GM19395 (cell line): ENCODE results near the gene LYST.
"Not testable (repeated sequence)": the region's sequence is repeated elsewhere in the genome, so short reads cannot be mapped to it uniquely, and the experiment has no call there.

Experiments used
- ATAC-seq: cut with Tn5 transposase; IDR thresholded peaks from one replicate; pipeline ENCODE4 v1.9.1; 2021; ENCODE audit warnings: mild to moderate bottlenecking, moderate library complexity; ENCODE audit not compliant: unreplicated experiment

LYST gene

DNA sequence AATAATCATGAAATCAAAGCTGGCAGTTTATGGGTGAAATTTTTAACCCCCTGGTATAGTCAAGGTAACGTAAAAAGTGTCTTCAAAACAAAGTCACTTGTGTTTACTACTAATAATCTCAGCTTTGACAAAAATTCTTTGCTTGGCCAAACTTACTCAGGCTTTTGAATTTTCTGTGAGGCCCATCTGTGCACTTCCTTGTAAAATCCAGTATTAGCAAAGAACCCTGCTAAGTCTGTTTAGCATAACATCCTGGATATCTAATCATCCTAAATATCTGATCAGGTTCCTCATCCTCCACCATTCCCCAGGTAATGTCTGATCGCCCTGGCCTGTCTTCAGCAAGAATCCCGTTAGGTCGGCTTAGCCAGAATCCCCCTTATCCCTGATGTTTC lies 3.0 kb downstream of the LYST start:
- no peak for ATAC-seq

- ATAC-seq = no peak
Measured at GRCh38 chr1:235861857-235862256, 4.8 kb downstream of the LYST start.

GRCh38 chr1:235860829-235861228 lies 5.9 kb downstream of the LYST start:
- no peak for ATAC-seq

- ATAC-seq = no peak
Measured at GRCh38 chr1:235859789-235860188, 6.9 kb downstream of the LYST start.

GRCh38 chr1:235858766-235859165 lies 7.9 kb downstream of the LYST start:
- no peak for ATAC-seq

DNA sequence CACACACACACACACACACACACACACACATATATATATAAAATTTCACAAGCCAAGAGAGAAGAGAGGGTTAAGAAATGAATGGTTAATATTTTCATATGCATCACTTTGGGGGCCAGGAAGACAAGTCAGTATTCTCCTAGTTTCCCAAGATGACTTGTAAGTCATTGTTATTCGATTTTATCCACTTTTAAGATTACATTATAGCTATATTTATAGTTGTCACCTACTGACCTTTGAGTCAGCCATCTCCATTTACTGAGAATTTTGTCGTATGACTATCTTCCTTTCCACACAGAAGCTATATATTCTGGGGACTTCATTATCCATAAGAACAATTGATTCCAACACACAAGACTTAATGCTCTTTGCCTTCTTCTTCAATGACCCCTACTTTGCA lies 8.9 kb downstream of the LYST start:
- no peak for ATAC-seq

GRCh38 chr1:235855811-235856429 lies 10.8 kb downstream of the LYST start:
- peak; percentile 74 for ATAC-seq

DNA sequence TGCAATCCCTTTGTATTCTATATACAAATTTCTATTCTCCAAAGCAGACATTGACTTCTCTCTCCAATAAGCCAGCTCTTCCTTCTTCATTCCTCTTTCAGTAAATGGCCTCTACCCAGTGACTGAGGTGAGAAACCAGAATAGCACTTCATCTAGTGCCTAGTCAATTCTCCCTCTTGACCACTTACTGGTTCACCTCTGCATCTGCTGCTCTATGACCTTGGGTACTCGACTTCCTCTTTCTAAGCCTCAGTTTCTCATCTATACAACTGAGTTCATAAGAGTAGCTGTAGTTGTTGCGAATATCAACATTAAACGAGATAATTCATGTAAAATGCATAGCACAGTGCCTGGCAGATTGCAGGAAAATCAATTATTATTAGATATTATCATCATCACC lies 12.4 kb downstream of the LYST start:
- ATAC-seq = no peak

DNA sequence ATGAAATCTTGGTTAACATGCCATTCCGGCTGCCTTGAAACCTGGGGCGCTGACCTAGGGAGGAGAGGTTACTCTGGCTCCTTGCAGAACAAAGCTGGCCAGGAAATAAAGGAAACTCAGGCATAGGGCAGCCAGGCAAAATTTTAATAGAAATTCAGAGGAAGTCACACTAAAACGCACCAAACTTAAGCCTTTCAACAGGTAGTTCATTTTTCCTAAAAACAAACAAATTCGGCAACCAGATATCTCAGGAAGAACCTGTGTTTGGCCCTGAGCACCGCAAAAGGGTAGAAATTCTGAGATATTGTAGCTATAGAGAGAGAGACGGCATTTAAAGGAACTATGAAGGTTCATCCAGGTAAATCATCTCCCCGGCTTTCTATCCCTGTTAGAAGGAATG lies 13.1 kb downstream of the LYST start:
- no peak for ATAC-seq

- no peak for ATAC-seq
Measured at GRCh38 chr1:235852887-235853286, 13.8 kb downstream of the LYST start.

DNA sequence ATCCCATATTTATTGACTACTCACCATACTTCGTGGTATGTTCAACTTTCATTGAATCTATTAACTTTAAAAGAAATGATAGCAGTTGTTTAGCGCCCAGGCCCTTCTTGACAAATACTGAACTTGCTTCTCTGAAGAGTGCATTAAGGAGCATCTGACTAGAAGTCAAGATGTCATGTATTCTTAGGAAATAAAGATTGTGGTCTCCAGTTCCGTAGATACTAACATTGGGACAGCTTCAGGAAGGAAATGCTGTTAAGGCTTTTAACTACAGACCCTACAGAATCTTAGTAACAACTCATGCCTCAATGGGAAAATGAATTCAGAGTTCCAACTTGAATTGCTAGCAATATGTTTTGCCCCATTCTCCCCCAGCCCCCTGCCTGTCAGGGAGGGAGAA lies 14.8 kb downstream of the LYST start:
- ATAC-seq = no peak

DNA sequence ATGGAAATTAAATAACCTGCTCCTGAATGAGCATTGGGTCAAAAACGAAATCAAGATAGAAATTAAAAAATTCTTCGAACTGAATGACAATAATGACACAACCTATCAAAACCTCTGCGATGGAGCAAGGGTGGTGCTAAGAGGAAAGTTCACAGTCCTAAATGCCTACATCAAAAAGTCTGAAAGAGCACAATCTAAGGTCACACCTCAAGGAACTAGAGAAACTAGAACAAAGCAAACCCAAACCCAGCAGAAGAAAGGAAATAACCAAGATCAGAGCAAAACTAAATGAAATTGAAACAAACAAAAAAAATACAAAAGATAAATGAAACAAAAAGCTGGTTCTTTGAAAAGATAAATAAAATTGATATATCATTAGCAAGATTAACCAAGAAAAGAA lies 18.5 kb downstream of the LYST start:
- not testable (repeated sequence) for ATAC-seq

- ATAC-seq = not testable (repeated sequence)
Measured at GRCh38 chr1:235845656-235846107, 21.0 kb downstream of the LYST start.

DNA sequence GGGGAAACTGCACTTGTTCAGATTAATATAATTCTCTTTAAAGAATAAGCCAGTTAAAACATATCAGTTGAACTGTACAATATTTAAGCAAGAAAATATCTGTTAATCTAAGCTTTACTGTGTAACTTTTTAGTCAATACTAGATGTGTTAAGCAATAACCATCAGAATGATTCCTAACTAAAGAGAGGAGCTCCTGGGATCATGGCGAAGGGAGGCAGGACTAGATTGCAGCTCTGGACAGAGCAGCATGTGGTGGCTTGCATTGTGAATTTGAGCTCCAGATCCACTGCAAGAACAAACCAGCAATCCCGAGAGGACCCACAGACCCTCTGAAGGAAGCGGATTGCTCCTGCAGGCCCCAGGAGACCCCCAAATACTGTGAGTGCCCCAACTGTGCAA lies 21.9 kb downstream of the LYST start:
- ATAC-seq = no peak

- ATAC-seq = peak; percentile 63
Measured at GRCh38 chr1:235843461-235843961, 23.2 kb downstream of the LYST start.

DNA sequence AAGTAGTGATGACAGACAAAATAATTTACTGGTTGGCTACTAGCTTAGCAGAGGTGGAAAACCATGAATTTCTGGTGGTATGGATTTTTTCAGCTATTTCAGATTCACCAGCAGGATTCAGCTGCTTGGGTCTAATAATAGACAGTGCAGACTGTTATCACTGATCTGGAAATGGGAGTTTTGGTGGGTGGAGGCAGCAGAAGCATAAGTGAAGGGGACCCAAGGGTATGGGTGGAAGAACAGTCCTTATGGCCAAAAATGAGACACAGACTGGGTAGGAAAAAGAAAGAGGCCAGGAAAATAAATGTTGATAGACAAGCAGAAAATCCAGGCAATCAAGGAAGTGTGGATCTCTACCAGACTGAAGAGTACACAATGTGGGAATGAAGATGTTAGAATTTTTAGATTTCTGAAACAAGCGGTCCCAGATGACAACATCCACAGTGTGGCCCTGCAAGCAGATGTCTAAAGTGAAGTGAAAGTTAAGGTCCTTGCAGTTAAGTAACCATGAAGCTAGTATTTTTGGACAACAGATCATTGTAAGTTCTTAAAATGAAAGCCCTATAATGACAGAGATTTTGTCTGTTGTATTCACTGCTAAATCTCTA lies 24.7 kb downstream of the LYST start:
- peak; percentile 86 for ATAC-seq

- no peak for ATAC-seq
Measured at GRCh38 chr1:235838021-235838420, 28.7 kb downstream of the LYST start.

- ATAC-seq = no peak
Measured at GRCh38 chr1:235835226-235835625, 31.5 kb downstream of the LYST start.

- ATAC-seq = no peak
Measured at GRCh38 chr1:235834620-235835019, 32.1 kb downstream of the LYST start.

DNA sequence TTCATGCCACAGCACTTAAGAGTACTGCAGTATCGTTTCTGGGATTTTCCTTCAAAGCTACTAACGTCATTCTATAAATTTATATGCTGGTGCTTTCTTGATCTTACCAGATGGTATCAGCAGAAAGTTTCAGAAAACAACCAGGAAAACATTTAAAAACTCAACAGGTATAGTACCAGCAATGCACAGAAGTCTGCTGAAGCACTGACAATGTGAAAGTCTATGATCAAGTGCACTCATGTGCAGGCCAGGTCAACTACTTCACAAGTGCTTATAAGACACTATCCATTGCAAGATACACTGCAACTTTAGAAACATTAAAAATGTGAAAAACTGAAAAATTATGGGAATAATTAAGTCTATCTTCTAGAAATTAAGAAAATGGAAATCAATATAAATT lies 34.7 kb downstream of the LYST start:
- no peak for ATAC-seq

- ATAC-seq = peak; percentile 88
Measured at GRCh38 chr1:235831148-235831547, 35.6 kb downstream of the LYST start.

DNA sequence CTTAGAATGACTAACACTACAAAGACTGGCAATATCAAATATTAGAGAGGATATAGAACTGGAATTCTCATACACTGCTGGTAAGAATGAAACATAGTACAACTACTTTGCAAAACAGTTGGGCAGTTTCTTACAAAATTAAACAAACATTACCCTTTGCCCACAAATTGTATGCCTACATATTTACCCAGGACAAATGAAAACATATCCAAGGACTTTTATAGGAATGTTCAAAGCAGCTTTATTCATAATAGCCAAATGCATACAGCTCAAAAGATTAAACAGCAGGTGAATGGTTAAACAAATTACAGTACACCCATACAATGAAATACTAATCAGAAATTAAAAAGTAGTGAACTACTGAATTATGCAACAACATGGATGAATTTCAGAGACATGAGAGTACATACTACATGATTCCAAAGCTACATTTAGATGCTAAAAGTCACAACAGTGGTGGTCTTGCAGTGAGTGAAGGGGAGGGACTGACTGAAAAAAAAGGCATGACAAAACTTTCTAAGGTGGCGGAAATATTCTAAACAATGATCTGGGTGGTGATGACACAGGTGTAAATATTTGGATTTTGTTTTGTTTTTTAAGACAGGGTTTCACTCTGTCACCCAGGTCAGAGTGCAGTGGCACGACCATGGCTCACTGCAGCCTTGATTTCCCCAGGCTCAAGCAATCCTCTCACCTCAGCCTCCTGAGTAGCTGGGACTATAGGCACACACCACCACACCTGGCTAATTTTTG lies 40.4 kb downstream of the LYST start:
- ATAC-seq = no peak
